ENCODE results near the gene SYNGR3. TPM values are rescaled to one million over a fixed set of nuclear protein-coding genes. Genes with fewer than 3 reads are reported as not detected.

SYNGR3 gene
- total and polyA plus RNA-seq, 2 donors from 2014 or later = 2.2 to 4.6 TPM

DNA sequence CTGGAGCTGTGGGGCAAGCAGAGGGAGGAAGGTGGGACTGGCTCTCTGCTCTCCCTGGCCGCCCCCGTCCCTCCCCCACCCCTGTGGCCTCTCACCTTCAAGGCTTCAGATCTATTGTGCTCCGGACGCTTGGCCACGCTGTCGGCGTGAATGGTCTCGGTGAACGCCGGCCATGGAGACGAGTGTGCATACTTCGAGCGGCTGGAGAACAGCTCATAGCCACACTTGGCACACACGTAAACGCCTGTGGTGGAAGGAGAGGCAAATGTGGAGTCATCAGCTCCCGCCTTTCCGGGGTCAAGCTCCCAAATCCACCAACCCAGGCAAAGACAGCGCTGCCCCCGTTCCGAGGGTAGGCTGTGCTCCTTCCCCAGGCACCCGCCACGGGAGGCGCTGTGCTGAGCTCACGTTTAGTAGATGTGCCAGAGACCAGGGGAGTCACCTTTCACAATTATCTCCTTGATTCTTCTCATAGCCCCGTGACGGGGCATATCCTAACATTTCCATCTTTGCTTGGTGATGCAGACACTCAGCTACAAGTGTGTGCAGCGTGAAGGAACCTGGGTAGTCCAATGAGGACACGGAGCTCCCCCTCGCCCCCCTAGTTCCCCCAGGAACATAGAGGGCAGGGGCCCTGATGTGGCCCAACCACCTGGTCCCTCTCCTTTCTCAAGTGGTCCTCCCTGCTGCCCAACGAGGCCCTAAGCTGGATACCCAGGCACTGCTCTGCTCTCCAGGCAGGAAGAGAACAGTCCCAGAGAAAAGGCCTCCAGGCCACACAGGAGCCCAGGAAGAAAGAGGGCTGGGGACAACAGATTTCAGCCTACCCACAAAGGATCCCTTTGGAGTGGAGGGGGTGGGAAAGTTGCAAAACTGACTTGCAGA lies 48.4 kb upstream of the SYNGR3 start:
- DNase-seq (peak in 1 of 5 donors; percentile 53), FAIRE-seq (no peak)
- Histone ChIP-seq H3K9ac (ENCODE audit: low read length in 3 of 3) (peak overlapping the region in 1 of 3 donors; percentile 74), H3K4me3 (ENCODE audit: low read length in 3 of 3) (peak overlapping the region in 2 of 3 donors; percentile 71 to 86), H3K27me3 (ENCODE audit: control insufficient read depth, insufficient read depth, low read length) (no peaks in the 10 kb centered on the region), H3K4me1 (ENCODE audit: control insufficient read depth in 2 of 3, insufficient read depth in 2 of 3, low read depth in 1 of 3, low read length in 3 of 3) (peaks cover 0 to 10% (median 0%) of the 10 kb centered on the region in 3 donors), H3K36me3 (ENCODE audit: control insufficient read depth in 2 of 3, insufficient read depth in 3 of 3, low read length in 3 of 3) (peaks cover 0 to 9% (median 6%) of the 10 kb centered on the region in 3 donors), H3K27ac (ENCODE audit: low read depth in 2 of 2, low read length in 2 of 2) (peak overlapping the region; percentile 54 to 57), H3K9me3 (ENCODE audit: control insufficient read depth in 2 of 3, insufficient read depth in 1 of 3, low read length in 3 of 3) (no peaks in the 10 kb centered on the region)
- TF ChIP-seq CTCF (IDR thresholded peaks at IDR 0.05; ENCODE audit: borderline replicate concordance, extremely low read depth, insufficient read depth) = peak; percentile 23
- intact Hi-C loops (cut with DNase I) = no loop called here

DNA sequence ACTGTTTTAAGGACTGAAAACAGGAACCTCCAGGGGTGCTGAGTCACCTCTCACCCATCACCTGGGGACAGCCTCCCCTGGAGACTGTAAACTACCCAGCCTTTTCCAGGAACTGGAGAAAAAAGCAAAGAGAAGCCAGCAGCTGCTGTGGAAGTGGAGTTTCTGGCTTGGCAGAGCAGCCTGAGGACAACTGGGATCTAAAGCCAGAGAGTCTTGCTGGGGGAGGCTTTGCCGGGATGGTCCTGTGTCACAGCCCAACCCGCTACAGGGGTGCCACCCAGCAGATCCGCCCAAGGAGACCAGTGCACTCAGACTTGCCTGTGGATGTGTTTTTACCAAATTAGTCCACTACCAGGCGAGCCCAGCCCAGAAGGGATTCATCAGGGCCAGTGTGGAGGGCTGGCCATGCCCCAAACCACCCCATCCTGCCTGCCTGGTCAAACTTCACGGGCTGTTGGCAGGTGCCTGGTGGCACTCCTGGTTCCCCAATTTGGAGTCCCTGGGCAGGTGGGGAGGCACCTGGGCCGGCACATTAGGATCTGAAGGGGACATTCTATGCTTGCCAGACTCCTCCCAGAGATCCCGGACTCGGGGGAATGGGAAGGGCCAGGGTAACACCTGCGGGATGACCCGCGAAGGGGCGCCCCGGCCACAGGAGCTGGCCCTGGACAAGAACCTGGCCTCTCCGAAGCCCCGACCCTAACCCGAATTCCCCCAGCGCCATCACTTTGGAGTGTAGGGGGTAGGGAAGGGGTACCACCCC lies 47.5 kb upstream of the SYNGR3 start:
- peak overlapping the region; percentile 76 to 81 for H3K27ac ChIP-seq (ENCODE audit: low read depth in 2 of 2, low read length in 2 of 2)
- TF ChIP-seq CTCF (IDR thresholded peaks at IDR 0.05; ENCODE audit: borderline replicate concordance, extremely low read depth, insufficient read depth) = no peak
- intact Hi-C loops (cut with DNase I) = no loop called here

DNA sequence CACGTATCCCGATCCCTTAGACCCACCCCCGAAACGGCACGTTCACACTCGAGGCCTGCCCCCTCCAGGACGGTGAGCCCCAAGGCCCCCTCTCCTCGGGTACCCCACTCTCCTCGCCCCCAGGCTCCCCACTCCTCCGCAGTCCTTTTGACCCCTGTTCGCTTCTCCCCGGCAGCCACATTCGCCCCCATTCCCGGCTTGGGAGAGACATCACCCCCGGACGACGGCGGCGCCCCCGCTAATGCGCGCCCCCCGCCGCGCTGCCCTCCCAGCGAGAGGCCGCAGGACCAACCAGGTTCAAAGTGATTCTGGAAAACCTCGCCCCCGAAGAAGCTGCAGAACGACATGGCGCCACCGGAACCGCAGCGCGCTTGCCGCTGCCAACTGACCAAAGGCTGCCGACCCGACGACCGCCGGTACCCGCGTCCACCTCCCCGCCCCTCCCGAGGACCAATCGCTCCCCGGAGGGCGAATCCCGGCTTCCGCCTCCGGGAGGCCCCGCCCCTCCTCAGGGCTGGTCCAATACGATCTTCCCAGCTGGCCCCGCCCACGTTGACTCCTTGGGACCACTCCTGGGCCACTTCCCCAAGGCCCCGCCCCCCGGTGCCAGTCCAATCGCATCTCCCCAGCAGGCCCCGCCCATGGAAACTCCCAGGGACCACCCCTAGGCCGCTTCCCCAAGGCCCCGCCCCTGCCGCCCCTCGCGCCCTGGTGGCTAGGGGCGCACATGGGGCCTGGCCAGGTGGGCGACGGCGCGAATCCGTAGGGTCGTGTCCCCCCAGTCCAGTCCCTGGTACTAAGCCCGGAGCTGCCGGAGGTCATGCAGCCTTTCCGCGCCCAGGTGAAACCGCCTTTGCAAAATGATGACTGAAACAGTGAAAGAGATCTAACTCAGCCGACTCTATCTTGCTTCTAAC lies 46.7 kb upstream of the SYNGR3 start, which contains the start of gene MSRB1:
TSS of gene MSRB1 (minus strand) at position 390 of the 917 bp plus-strand sequence. CDS start at position 347, 43 bp downstream.
- H3K27ac ChIP-seq (ENCODE audit: low read depth in 2 of 2, low read length in 2 of 2) = peak within 1 kb of the TSS; percentile 76 to 81
- DNase-seq = peak; percentile 100
- TF ChIP-seq CTCF (IDR thresholded peaks at IDR 0.05; ENCODE audit: borderline replicate concordance, extremely low read depth, insufficient read depth) = no peak
- H3K9ac ChIP-seq (ENCODE audit: low read length in 3 of 3) = peak within 1 kb of the TSS; percentile 33 to 74 (median 63)
- H3K36me3 ChIP-seq (ENCODE audit: control insufficient read depth in 2 of 3, insufficient read depth in 3 of 3, low read length in 3 of 3) = peaks cover 0 to 7% (median 3%) of the 10 kb centered on the region in 3 donors
- H3K4me1 ChIP-seq (ENCODE audit: control insufficient read depth in 2 of 3, insufficient read depth in 2 of 3, low read depth in 1 of 3, low read length in 3 of 3) = peaks cover 0 to 10% (median 0%) of the 10 kb centered on the region in 3 donors
- H3K9me3 ChIP-seq (ENCODE audit: control insufficient read depth in 2 of 3, insufficient read depth in 1 of 3, low read length in 3 of 3) = no peaks in the 10 kb centered on the region
- peak within 1 kb of the TSS; percentile 61 to 86 (median 71) for H3K4me3 ChIP-seq (ENCODE audit: low read length in 3 of 3)
- intact Hi-C loops (cut with DNase I) = no loop called here
- peak; percentile 94 for FAIRE-seq
- no peaks in the 10 kb centered on the region for H3K27me3 ChIP-seq (ENCODE audit: control insufficient read depth, insufficient read depth, low read length)

More for the DNA sequence above, 47.5 kb upstream of the SYNGR3 start:
- DNase-seq (no peak), FAIRE-seq (no peak)
- peaks cover 0 to 9% (median 6%) of the 10 kb centered on the region in 3 donors for H3K36me3 ChIP-seq (ENCODE audit: control insufficient read depth in 2 of 3, insufficient read depth in 3 of 3, low read length in 3 of 3)
- peak overlapping the region; percentile 33 to 74 (median 63) for H3K9ac ChIP-seq (ENCODE audit: low read length in 3 of 3)
- H3K27me3 ChIP-seq (ENCODE audit: control insufficient read depth, insufficient read depth, low read length) = no peaks in the 10 kb centered on the region
- H3K4me1 ChIP-seq (ENCODE audit: control insufficient read depth in 2 of 3, insufficient read depth in 2 of 3, low read depth in 1 of 3, low read length in 3 of 3) = peaks cover 0 to 10% (median 0%) of the 10 kb centered on the region in 3 donors
- peak overlapping the region; percentile 61 to 86 (median 71) for H3K4me3 ChIP-seq (ENCODE audit: low read length in 3 of 3)
- no peaks in the 10 kb centered on the region for H3K9me3 ChIP-seq (ENCODE audit: control insufficient read depth in 2 of 3, insufficient read depth in 1 of 3, low read length in 3 of 3)
